ENCODE data around the gene EVI5L.
"Not testable (repeated sequence)": the region's sequence is repeated elsewhere in the genome, so short reads cannot be mapped to it uniquely, and the experiment has no call there.

Gene EVI5L

DNA sequence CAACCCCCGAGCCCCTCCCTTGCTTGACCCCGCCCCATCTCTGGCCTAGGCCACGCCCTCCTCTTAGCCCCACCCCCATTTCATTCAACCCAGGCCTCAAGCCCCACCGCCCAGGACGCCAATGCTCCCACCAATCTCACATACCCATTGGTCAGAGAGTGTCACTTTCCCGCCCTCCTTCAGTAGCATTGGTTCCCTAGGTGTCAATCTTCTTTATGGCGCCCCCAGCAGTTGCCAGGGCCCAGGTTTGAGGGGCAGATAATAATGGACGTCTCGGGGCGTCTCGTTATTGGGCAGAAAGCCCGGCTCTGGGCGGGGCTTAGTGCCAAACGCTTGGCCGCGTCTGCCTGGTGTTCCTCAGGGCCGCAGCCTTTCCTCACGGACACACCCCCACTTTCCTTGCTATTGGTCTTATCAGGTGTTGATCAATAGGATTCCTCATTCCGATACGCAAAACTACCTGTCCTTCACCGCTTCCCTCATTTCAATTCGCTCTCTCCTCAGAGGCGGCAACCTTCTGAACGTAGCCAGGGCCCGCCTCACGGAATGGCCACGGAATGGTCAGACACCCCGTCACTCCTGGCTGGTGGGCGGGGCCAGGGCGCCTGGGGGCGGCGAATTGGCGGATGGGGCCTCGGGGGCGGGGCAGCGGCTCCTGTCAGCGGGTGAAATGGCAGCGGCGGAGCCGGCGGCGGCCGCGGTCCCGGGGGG, at the start of gene EVI5L:
Gene EVI5L (plus strand): TSS at position 658 of the 711 bp plus-strand sequence. CDS start 16,325 bp downstream, outside the sequence.
- DNase-seq (ENCODE audit: low read depth in 2 of 2), result peak; percentile 98 to 100

DNA sequence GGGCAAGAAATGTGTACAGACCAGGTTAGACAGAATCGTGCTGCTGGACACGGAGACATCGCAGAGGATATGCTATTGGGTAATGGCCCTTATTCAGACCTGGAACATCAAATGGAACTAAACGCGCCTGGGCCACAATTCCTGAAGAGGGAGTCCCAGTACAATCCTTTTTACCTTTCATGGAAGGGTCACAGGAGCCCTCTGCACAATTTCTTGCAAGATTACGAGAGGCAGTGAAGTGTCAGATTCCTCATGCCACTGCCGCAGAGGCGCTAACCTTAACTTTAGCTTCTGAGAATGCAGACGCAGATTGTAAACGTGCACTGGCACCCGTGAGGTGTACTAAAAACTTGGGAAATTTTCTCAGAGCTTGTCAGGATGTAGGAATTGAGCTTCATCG, 48.9 kb upstream of the EVI5L start:
- no peak for DNase-seq (ENCODE audit: low read depth in 2 of 2)

DNA sequence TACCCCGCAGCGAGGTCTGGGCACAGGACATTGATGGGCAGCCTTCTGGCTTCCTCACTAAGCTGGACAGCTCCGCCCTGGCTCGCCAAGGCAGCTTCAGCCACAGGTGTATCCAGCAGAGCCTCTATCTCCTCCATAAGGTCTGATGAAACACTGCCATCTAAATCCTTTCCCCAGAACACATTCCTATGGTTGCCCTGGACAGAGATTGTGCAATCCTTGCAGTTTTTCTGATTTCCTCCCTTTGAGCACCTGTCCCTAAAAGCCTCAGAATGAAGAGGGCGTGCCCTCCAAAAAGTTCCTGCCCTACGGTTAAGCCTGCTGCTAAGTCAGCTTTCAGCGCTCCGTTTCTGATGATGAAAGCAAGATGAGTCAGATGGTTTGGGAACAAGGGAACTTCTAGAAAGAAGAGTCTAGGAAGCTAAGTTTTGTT, 46.0 kb upstream of the EVI5L start:
- DNase-seq (ENCODE audit: low read depth in 2 of 2), result no peak

DNA sequence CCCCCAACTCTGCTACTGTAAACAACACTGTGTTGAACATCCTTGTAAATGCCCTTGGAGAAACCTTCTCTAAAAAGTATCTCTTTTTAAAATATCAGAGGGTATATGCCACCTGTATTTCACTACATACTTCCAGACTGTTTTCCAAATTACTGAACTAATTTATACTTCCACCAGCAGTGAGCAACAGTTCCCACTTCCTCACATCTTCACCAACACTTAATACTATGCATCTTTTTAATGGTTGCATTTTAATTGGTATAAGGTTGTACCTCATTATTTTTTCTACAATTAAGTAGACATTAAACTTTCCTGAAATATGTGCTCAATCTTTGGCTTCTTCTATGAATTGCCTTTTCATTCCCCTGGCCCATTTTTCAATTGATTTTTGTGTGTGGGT, 45.2 kb upstream of the EVI5L start:
- DNase-seq (ENCODE audit: low read depth in 2 of 2), result no peak

DNA sequence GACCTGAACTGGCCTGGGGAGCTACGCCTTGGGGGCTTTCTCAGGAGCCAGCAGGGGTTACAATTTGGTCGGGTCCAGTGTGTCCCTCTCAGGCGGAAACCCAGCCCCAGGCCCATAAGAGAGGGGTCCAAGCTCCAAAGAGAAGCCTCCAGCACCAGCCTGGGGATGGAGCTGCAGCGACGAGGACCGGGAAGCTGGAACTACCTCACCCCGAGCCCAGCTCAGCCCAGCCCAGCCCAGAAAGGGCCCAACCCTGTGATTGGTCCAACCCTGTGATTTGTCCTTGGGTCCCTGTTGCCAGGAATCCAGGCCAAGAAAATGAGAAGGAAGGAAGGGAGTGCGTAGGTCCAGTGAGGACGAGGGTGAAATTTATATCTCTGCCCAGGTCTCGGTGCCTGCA, 42.9 kb upstream of the EVI5L start:
- no peak for DNase-seq (ENCODE audit: low read depth in 2 of 2)

DNA sequence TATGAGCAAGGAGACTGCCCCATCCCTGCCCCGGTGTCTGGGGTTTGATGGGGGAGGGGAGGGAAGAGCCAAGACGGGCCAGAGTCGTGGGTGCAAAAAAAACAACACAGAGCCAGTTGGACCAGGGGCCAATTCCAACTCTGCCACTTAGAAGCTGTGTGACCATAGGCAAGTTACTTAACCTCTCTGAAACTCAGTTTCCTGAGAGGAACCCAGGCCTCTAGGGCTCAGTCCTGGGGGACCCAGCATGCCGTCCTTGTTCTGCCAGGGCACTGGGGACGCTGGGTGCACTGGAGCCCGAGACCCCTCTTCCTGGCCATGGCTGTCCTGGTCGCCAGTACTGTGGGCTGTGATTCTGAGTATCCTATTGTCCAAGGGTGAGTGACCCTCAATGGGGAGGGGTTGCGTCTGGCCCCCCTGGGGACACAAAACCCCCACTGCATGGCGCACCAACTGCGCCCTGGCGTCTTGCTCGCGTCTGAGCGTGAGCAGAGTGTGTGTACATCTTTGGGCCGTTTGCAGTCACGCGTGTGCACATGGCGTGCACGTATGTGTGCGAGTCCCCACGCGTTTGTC, 42.3 kb upstream of the EVI5L start:
- no peak for DNase-seq (ENCODE audit: low read depth in 2 of 2)

DNA sequence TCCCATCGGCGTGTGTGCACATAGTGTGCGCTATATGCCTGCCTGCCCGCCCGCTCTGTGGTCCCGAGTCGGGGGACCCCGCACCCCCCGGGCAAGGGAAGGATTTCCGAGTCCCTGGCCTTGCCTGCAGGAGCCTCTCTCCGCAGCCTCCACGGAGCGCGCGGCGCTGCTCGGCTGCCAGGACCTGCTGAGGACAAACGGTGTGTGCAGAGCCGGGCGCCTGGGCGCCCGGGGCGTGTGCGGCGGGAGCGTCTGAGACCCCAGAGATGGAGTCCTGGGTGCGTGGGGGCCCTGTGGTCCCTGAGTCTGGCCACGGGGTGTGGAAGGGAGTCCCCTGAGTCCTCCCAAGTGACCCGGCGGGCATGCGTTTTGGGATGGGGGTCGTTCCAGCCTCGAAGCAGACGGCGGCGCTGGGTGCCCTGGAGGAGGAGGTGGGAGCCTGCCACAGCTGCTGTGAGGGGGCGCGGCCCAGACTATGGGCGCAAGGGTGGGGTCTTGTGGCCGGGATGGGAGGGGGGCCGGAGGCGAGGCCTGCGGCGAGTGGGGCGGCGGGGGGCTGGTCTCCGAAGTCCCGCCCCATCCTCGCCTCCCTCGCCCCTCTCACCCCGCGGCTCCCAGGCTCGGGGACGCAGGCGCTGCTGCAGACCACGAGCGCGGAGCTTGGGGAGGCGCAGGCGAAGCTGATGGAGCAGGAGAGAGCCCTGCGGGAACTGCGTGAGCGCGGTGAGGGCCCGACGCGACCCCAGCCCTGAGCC, 41.7 kb upstream of the EVI5L start:
- DNase-seq (ENCODE audit: low read depth in 2 of 2), result no peak

DNA sequence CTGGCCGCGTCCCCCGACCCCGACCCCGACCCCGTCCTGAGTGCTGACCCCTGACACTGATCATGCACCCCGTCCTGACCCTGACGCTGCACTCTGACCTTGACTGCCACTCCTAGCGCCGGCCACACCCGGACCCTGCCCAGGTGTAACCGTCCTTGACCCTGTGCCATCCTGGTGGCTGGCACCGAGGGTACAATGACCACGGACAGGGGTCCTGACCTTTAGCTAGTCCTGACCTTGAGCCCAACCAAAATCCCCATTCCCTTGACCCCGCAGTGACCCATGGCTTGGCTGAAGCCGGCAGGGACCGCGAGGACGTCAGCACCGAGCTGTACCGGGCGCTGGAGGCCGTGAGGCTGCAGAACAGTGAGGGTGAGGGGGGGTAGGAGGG, 41.1 kb upstream of the EVI5L start:
- DNase-seq (ENCODE audit: low read depth in 2 of 2), result no peak

DNA sequence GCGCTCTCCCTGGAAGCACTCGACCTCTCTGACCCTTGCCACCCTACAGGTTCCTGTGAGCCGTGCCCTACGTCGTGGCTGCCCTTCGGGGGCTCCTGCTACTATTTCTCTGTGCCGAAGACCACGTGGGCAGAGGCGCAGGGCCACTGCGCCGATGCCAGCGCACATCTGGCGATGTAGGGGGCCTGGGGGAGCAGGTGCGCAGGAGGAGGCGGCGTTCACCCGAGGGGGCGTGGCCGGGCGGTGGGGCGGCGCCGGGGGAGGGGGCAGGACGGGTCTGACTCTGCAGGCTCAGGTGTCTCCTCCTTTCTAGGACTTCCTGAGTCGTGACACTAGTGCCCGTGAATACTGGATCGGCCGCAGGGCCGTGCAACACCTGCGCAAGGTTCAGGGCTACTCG, 40.6 kb upstream of the EVI5L start:
- peak in 1 of 2 donors; percentile 20 for DNase-seq (ENCODE audit: low read depth in 2 of 2)

DNA sequence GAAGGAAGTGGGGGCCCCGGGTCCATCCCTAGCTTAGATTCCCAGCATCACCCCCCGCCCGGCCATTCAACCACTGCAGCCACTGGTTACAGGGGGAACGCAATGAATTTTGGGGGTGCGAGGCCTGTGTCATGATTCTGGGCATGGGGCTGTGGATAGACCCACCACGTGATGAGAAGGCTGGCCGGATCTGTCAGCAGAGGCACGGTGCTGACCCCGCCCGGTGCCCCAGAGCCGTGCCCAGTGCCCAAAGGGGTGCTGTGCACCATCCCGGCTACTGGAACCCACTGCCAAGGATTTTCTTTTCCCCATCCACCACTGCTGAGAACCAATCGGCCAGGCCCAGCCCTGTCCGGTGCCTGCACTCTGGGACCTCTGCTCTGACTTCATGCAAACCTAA, 39.6 kb upstream of the EVI5L start:
- DNase-seq (ENCODE audit: low read depth in 2 of 2), result no peak

DNA sequence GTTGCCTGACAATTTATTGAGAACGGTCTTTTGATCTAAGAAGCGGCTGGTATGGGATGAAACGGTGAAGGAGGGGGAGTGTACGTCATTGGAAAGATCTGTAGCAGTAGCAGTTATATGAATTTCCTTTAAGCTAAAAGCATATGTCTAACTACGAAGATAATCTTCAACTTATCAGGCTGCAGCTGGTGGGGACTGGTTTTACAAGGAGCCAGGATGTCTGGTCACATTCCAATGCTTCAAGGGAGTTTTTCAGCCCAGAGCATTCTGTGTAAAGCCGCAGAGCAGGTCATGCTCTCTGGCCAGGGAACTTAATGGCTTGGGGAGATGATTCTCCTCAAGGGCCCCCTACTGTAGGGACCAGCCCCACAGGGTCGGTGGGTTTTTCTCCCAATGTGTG, 37.7 kb upstream of the EVI5L start:
- no peak for DNase-seq (ENCODE audit: low read depth in 2 of 2)

DNA sequence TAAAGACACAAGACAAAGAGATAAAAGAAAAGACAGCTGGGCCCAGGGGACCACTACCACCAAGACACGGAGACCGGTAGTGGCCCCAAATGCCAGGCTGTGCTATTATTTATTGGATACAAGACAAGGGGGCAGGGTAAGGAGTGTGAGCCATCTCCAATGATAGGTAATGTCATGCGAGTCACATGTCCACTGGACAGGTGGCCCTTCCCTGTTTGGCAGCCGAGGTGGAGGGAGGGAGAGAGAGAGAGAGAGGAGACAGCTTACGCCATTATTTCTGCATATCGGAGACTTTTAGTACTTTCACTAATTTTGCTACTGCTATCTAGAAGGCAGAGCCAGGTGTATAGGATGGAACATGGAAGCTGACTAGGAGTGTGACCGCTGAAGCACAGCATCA, 37.3 kb upstream of the EVI5L start:
- not testable (repeated sequence) for DNase-seq (ENCODE audit: low read depth in 2 of 2)

DNA sequence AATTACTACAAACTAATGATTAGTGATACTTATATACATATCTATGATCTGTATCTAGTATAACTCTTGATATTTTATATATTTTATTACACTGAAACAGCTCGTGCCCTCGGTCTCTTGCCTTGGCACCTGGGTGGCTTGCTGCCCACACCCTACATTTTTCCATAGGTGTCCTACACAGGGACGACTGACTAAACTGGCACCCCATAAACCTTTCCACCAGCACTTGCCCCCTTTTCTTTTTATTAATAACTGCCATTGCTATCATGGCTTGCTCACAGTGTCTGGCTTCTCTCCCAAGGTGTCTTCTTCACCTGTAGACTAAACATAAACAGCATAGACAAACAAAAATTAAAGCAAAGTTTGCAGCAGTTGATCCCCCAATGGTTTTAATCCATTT, 36.5 kb upstream of the EVI5L start:
- no peak for DNase-seq (ENCODE audit: low read depth in 2 of 2)

DNA sequence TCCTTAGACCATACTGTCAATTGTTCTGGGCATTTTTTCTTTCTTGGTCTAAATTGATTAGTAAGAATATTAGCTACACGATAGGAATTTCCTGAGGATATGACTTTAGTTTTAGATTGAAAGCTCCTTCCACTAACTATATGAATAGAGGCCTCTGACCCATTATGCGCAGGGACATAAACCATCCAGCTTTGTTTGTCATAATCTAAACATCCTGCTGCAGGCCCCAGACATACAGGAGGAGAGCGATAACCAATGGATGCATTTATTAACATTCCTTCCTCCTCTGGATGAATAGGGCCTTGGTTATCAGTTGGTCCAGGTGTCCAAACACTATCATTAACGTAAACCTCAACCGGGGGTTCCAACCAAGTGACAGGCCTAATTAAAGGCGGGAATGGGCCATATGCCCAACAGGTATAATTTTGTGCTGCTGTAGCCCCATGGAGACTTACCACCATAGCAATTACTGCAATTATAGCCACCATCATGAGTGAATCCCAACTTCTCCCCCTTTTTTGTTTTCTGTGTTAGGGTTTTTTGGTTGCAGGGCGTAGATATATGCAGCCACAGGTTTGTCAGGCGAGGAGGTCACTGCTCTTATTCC, 34.4 kb upstream of the EVI5L start:
- DNase-seq (ENCODE audit: low read depth in 2 of 2), result no peak

DNA sequence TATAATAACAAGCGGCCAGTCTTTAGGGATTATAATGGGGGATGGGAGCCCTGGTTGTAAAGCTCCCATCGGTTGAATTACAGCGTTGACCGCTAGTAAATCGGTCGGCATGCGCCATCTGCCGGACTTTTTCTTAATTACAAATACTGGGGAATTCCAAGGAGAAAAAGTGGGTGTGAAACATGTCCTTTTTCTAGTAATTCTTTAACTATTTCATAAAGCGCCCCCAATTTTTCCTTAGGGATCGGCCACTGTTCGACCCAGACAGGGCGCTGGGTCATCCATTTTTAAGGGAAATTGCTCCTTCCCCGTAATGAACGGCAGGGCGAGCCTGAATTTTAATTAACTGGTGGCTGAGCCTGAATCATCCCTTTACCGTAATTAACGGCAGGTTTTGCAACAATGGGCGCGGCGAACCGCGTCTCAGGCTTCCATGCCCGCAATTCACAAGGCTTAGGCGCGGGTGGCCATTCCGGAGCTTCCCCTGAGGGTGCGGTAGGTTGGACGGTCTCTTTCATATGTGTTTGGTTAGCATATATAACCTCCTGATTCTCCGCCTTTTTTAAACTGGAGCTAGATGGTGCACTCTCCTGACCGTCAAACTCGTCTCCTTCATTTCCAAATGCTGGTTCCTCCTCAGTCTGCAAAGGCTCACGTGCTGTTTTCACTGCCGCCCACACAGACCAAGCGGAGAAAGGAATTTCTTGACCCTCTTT, 30.2 kb upstream of the EVI5L start:
- peak; percentile 14 to 43 for DNase-seq (ENCODE audit: low read depth in 2 of 2)

DNA sequence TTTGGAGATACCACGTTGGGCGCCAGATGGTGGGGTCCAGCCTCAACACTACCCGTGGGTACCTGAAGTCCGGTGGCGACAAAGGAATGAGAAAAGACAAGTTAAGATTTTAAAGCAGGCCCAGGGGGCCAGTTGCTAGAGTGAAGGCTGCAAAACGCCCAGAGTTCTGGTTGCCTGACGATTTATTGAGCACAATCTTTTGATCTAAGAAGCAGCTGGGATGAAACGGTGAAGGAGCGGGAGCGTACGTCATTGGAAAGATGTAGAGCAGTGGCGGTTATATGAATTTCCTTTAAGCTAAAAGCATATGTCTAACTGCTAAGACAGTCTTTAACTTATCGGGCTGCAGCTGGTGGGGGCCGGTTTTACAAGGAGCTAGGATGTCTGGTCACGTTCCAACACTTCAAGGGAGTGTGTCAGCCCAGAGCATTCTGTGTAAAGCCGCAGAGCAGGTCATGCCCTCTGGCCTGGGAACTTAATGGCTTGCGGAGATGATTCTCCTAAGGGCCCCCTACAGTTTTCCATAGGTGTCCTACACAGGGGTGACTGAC, 28.9 kb upstream of the EVI5L start:
- no peak for DNase-seq (ENCODE audit: low read depth in 2 of 2)

DNA sequence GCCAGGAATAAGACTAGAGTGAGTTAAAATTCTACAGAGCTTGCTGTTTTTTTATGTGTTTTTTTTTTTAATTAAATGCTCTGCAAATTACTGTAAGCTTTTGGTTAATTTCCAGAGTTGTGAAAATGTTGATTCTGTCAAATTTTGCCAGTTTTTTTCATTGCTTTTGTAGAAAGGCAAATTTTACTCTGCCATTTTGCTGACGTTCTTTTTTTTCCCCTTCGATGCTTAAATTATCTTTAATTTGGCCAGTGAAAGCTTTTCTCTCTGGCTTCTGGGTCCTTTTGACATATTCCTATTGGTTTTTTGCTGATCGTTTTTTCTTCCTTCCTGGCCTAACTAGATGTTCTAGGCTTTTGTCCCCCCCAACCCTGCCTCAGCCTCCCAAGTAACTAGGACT, 23.8 kb upstream of the EVI5L start:
- no peak for DNase-seq (ENCODE audit: low read depth in 2 of 2)

DNA sequence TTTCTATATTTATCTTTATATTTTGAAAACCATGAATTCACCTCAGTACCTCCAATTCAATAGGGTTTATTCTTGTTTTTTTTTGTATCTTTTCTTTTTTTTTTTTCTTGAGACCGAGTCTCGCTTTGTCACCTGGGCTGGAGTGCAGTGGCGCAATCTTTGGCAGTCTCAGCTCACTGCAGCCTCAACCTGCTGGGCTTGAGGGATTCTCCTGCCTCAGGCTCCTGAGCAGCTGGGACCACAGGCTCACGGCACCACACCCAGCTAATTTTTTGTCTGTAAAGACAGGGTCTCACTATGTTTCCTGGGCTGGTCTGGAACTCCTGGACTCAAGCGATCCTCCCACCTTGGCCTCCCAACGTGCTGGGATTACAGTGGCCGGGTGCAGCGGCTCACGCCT, 23.1 kb upstream of the EVI5L start:
- no peak for DNase-seq (ENCODE audit: low read depth in 2 of 2)

DNA sequence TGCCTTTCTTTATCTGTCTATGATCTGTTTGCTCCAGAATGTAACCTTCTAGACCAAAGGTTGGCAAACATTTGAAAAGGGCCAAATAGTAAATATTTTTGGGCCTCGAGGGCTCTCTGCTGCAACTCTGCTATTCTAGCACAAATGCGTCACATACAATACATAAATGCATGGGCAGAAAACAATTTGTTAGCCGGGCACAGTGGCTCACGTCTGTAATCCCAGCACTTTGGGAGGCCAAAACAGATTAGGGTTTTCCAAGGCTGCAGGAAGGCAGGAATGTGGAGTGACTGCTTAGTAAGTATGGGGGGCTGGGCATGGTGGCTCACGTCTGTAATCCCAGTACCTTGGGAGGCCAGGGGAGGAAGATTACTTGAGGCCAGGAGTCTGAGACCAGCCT, 21.9 kb upstream of the EVI5L start:
- no peak for DNase-seq (ENCODE audit: low read depth in 2 of 2)

DNA sequence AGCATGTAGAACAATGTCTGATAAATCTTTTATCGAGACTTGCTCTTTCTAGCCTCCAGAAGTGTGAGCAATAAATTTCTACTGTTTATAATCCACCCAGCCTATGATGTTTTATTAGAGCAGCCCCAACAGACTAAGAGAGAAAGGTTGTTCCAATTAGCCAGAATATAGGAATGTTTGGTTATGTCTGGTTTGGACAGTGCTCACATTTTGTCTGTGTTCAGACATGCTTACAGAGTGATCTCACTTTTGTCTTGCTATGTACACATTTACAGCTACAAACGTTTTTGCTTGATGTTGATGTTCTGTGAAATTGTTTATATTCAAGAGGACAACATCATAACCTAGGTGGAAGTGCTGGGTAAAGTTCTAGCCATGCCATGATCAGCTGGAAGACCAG, 18.0 kb upstream of the EVI5L start:
- DNase-seq (ENCODE audit: low read depth in 2 of 2), result no peak

DNA sequence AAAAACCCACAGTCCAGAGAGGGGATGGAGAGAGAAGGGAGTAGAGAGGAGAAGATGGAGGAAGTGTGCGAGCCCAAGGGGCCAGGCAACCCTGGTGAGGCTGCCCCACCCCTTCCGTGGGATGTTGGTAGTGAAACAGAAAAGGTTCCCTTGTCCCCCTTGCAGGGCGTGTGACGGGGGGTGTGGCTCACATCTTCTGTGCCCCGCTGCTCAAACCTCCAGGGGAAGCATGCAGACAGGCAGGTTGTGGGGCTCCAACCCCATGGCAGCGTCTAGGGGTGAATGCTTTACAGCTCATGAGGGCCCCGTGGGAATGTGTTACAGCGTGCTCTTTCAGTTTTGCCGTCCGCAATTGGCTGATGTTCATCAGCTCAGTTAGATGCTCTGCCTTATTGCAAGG, 14.7 kb upstream of the EVI5L start:
- DNase-seq (ENCODE audit: low read depth in 2 of 2), result no peak

DNA sequence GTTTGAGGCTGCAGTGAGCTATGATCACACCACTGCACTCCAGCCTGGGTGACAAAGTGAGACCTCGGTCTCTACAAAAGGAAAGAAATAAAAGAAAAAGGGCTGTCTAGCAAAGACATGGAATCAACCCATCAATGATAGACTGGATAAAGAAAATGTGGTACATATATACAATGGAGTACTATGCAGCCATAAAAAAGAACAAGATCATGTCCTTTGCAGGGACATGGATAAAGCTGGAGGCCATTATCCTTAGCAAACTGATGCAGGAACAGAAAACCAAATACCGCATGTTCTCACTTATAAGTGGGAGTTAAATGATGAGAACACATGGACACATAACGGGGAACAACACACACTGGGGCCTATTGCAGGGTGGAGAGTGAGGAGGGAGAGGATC, 14.0 kb upstream of the EVI5L start:
- not testable (repeated sequence) for DNase-seq (ENCODE audit: low read depth in 2 of 2)
